GM23338 (cell line): ENCODE measurements around the gene CD300E. TPM values are rescaled to one million over a fixed set of nuclear protein-coding genes. Genes with fewer than 3 reads are reported as not detected.

ENCODE experiments used
- ATAC-seq: fragments of 200-7000 bp; cut with Tn5 transposase; 3 replicates; pipeline ENCODE4 v1.9.1; 2020
- DNase-seq: peaks from one replicate; pipeline ENCODE4 v3.0.0-alpha.2; 2015; ENCODE audit warnings: low spot score
- H2AFZ ChIP-seq: fragments of 200-600 bp; sonication (generic); 2 replicates; pipeline ENCODE4 v1.8.0; 2016; ENCODE audit warnings: antibody characterized with exemption, mild to moderate bottlenecking, moderate library complexity
- H3F3A ChIP-seq: fragments of 200-600 bp; sonication (generic); replicated peaks from 2 replicates; pipeline ENCODE4 v1.8.0; 2017; ENCODE audit warnings: antibody characterized with exemption, mixed run types, low read depth
- H3K27ac ChIP-seq: fragments of 200-600 bp; sonication (generic); 2 replicates; pipeline ENCODE4 v1.6.1; 2016; ENCODE audit warnings: low read depth
- H3K27me3 ChIP-seq: fragments of 200-600 bp; sonication (generic); 2 replicates; pipeline ENCODE4 v1.8.0; 2016; ENCODE audit warnings: mild to moderate bottlenecking, mixed run types, moderate library complexity; ENCODE audit not compliant: insufficient read depth
- H3K36me3 ChIP-seq: fragments of 200-600 bp; sonication (generic); 2 replicates; pipeline ENCODE4 v1.8.0; 2016; ENCODE audit warnings: mild to moderate bottlenecking; ENCODE audit not compliant: insufficient read depth
- H3K4me1 ChIP-seq: fragments of 200-600 bp; sonication (generic); 2 replicates; pipeline ENCODE4 v1.8.0; 2016; ENCODE audit warnings: mild to moderate bottlenecking, moderate library complexity; ENCODE audit not compliant: insufficient read depth
- H3K4me2 ChIP-seq: fragments of 200-600 bp; sonication (generic); 2 replicates; pipeline ENCODE4 v1.7.1; 2017; ENCODE audit warnings: mixed run types
- H3K4me3 ChIP-seq: fragments of 200-600 bp; sonication (generic); 2 replicates; pipeline ENCODE4 v1.6.1; 2016; ENCODE audit warnings: mixed run types
- H3K79me2 ChIP-seq: fragments of 200-600 bp; sonication (generic); replicated peaks from 2 replicates; pipeline ENCODE4 v1.8.0; 2017; ENCODE audit warnings: mild to moderate bottlenecking; ENCODE audit not compliant: insufficient read depth
- H3K9me2 ChIP-seq: fragments of 200-600 bp; sonication (generic); 2 replicates; pipeline ENCODE4 v1.8.0; 2017; ENCODE audit not compliant: insufficient read depth
- H4K20me1 ChIP-seq: fragments of 200-600 bp; sonication (generic); replicated peaks from 2 replicates; pipeline ENCODE4 v1.8.0; 2017; ENCODE audit warnings: mild to moderate bottlenecking; ENCODE audit not compliant: insufficient read depth
- H3K27ac Mint-ChIP-seq: 2 replicates; pipeline ENCODE4 v1.8.0; 2020; ENCODE audit warnings: inconsistent platforms, mild to moderate bottlenecking, moderate library complexity, mixed read lengths
- H3K27me3 Mint-ChIP-seq: 3 replicates; pipeline ENCODE4 v1.8.0; 2022; ENCODE audit warnings: low read depth, mild to moderate bottlenecking, moderate library complexity, mixed read lengths, inconsistent platforms; ENCODE audit not compliant: insufficient read depth, poor library complexity
- H3K36me3 Mint-ChIP-seq: 3 replicates; pipeline ENCODE4 v1.8.0; 2021; ENCODE audit warnings: low read depth, mild to moderate bottlenecking, inconsistent platforms, moderate library complexity, mixed read lengths
- H3K4me1 Mint-ChIP-seq: 3 replicates; pipeline ENCODE4 v1.8.0; 2020; ENCODE audit warnings: mild to moderate bottlenecking, inconsistent platforms, mixed read lengths
- H3K4me3 Mint-ChIP-seq: 3 replicates; pipeline ENCODE4 v1.8.0; 2021; ENCODE audit warnings: moderate library complexity, mild to moderate bottlenecking, inconsistent platforms, mixed read lengths
- H3K9me3 Mint-ChIP-seq: 3 replicates; pipeline ENCODE4 v1.8.0; 2020; ENCODE audit warnings: moderate library complexity, mild to moderate bottlenecking, inconsistent platforms, mixed read lengths
- CREB1 ChIP-seq: fragments of 250-450 bp; sonication (Bioruptor Pico); IDR thresholded peaks from 2 replicates; pipeline ENCODE4 v1.5.0; 2020; ENCODE audit warnings: low read depth, mild to moderate bottlenecking, moderate library complexity
- EZH2 ChIP-seq: fragments of 200-600 bp; sonication (generic); IDR thresholded peaks from one replicate; pipeline ENCODE4 v1.8.0; 2017; ENCODE audit warnings: antibody characterized with exemption, mild to moderate bottlenecking, low read depth; ENCODE audit not compliant: unreplicated experiment
- EZH2phosphoT487 ChIP-seq: fragments of 200-600 bp; sonication (generic); IDR thresholded peaks from one replicate; pipeline ENCODE4 v1.8.1; 2018; ENCODE audit warnings: antibody characterized with exemption; ENCODE audit not compliant: unreplicated experiment
- JUNB ChIP-seq: IDR thresholded peaks from one replicate; pipeline ENCODE4 v1.6.1; 2016; ENCODE audit warnings: antibody characterized with exemption; ENCODE audit not compliant: unreplicated experiment
- NANOG ChIP-seq: IDR thresholded peaks from 2 replicates; pipeline ENCODE4 v1.6.1; 2016; ENCODE audit warnings: antibody characterized with exemption, borderline replicate concordance
- POLR2AphosphoS5 ChIP-seq: IDR thresholded peaks from 2 replicates; pipeline ENCODE4 v1.6.1; 2016; ENCODE audit warnings: antibody characterized with exemption, low read depth
- STAT1 ChIP-seq: IDR thresholded peaks from one replicate; pipeline ENCODE4 v1.6.1; 2016; ENCODE audit warnings: antibody characterized with exemption; ENCODE audit not compliant: unreplicated experiment
- ZNF114 ChIP-seq: fragments of 250-450 bp; sonication (Bioruptor Pico); IDR thresholded peaks from 2 replicates; pipeline ENCODE4 v1.5.0; 2020; ENCODE audit warnings: mild to moderate bottlenecking, moderate library complexity
- ZNF331 ChIP-seq: fragments of 250-450 bp; sonication (Bioruptor Pico); IDR thresholded peaks from 2 replicates; pipeline ENCODE4 v1.5.0; 2020; ENCODE audit warnings: low read depth, mild to moderate bottlenecking, moderate library complexity
- polyA plus RNA-seq: library from polyadenylated mRNA; unstranded; fragments of >200 nt; fragmentation: Nextera tagmentation; extraction: Ambion mirVana; gene quantifications from 2 replicates; pipeline ENCODE4 v1.2.1, GENCODE V29; 2016
- total RNA-seq: library from RNA; depleted of rRNA; stranded (reverse); fragments of >200 nt; shearing (Covaris generic); gene quantifications from 2 replicates; pipeline ENCODE4 v1.2.3, GENCODE V29; 2014
- TF ChIP-seq, protein P1 (sequence below), 2 experiments: fragments of 200-600 bp in 1 of 2; sonication (generic) in 1 of 2; conservative IDR thresholded peaks; 2 replicates each; pipeline versions ENCODE4 v1.5.1 to v1.6.1; 2016 to 2017; ENCODE audit warnings: antibody characterized with exemption in 2 of 2, low read depth in 2 of 2, mild to moderate bottlenecking in 2 of 2, moderate library complexity in 1 of 2
- TF ChIP-seq, protein P2 (sequence below): IDR thresholded peaks from 2 replicates; pipeline ENCODE4 v1.6.1; 2016; ENCODE audit warnings: antibody characterized with exemption
- TF ChIP-seq, protein P3 (sequence below): IDR thresholded peaks from one replicate; pipeline ENCODE4 v1.6.1; 2018; ENCODE audit warnings: antibody characterized with exemption; ENCODE audit not compliant: unreplicated experiment

CD300E gene
- total and polyA plus RNA-seq, 2 experiments from 2014 or later = not detected

DNA sequence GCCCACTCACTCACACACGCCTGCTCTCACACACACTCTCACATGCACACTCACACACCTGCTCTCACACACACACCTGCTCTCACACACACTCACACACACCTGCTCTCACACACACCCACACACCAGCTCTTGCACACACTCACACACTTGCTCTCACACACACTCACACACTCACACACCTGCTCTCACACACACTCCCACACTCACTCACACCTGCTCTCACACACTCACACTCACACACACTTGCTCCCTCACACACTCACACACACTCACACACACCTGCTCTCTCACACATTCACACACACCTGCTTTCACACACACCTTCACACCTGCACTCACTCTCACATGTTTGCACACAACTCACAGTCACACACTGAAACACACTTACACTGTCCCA is 60.2 kb downstream of the CD300E start (continued):
- TF ChIP-seq POLR2AphosphoS5 (no peak), CREB1 (CRISPR knock-in tag) (no peak), ZNF114 (CRISPR knock-in tag) (no peak), JUNB (no peak), STAT1 (no peak), EZH2phosphoT487 (no peak)
- TF ChIP-seq, protein P1, sequence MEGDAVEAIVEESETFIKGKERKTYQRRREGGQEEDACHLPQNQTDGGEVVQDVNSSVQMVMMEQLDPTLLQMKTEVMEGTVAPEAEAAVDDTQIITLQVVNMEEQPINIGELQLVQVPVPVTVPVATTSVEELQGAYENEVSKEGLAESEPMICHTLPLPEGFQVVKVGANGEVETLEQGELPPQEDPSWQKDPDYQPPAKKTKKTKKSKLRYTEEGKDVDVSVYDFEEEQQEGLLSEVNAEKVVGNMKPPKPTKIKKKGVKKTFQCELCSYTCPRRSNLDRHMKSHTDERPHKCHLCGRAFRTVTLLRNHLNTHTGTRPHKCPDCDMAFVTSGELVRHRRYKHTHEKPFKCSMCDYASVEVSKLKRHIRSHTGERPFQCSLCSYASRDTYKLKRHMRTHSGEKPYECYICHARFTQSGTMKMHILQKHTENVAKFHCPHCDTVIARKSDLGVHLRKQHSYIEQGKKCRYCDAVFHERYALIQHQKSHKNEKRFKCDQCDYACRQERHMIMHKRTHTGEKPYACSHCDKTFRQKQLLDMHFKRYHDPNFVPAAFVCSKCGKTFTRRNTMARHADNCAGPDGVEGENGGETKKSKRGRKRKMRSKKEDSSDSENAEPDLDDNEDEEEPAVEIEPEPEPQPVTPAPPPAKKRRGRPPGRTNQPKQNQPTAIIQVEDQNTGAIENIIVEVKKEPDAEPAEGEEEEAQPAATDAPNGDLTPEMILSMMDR (conservative IDR thresholded peaks at IDR 0.05; ENCODE audit: low read depth in 2 of 2) = no peak

DNA sequence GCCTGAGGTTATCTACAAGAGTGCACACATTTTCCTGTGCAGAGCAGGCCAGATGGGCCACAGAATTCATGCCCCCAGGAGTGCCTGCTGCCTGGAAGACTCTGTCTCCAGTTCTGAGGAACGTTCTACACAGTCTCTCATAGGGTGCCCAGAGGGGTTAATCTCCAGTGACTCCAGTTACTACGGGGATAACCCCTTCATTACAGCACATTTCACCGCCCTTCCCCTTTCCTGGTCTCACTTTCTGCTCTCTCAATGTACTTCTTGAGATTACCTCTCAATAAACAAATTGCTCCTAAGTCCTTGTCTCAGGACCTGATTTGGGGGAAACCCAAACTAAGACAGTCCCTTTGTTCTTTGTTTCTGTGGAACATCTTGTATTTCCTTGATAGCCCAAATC is 62.0 kb downstream of the CD300E start:
- Histone ChIP-seq H4K20me1 (no peaks in the 10 kb centered on the region), H3K27me3 (no peaks in the 10 kb centered on the region), H3K9me2 (peaks cover 4% of the 10 kb centered on the region; the same call in 1 of the 2 replicates), H3F3A (no peaks in the 10 kb centered on the region), H3K79me2 (no peaks in the 10 kb centered on the region), H3K36me3 (0 out of 2 replicates have a peak, but pooled peaks cover 3% of the 10 kb centered on the region), H3K27ac (no peak overlapping the region), H3K4me3 (no peak overlapping the region), H3K4me1 (0 out of 2 replicates have a peak, but pooled peaks cover 4% of the 10 kb centered on the region), H2AFZ (no peak overlapping the region), H3K4me2 (no peak overlapping the region)
- no peak for ATAC-seq
- peaks cover 15% of the 10 kb centered on the region for H3K36me3 Mint-ChIP-seq
- peaks cover 11% of the 10 kb centered on the region for H3K27me3 Mint-ChIP-seq
- H3K4me3 Mint-ChIP-seq = no peak overlapping the region
- peaks cover 28% of the 10 kb centered on the region for H3K9me3 Mint-ChIP-seq
- DNase-seq = no peak
- peaks cover 12% of the 10 kb centered on the region; the same call in 2 of the 3 replicates for H3K4me1 Mint-ChIP-seq
- no peak overlapping the region for H3K27ac Mint-ChIP-seq
- TF ChIP-seq JUNB (no peak), POLR2AphosphoS5 (no peak), ZNF331 (no peak), NANOG (no peak), CREB1 (CRISPR knock-in tag) (no peak), ZNF114 (CRISPR knock-in tag) (no peak), STAT1 (no peak), EZH2phosphoT487 (no peak), EZH2 (no peak)
- TF ChIP-seq, protein P2, sequence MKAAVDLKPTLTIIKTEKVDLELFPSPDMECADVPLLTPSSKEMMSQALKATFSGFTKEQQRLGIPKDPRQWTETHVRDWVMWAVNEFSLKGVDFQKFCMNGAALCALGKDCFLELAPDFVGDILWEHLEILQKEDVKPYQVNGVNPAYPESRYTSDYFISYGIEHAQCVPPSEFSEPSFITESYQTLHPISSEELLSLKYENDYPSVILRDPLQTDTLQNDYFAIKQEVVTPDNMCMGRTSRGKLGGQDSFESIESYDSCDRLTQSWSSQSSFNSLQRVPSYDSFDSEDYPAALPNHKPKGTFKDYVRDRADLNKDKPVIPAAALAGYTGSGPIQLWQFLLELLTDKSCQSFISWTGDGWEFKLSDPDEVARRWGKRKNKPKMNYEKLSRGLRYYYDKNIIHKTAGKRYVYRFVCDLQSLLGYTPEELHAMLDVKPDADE = no peak
- TF ChIP-seq, protein P1 (conservative IDR thresholded peaks at IDR 0.05; ENCODE audit: low read depth in 2 of 2) = no peak
- TF ChIP-seq, protein P3, sequence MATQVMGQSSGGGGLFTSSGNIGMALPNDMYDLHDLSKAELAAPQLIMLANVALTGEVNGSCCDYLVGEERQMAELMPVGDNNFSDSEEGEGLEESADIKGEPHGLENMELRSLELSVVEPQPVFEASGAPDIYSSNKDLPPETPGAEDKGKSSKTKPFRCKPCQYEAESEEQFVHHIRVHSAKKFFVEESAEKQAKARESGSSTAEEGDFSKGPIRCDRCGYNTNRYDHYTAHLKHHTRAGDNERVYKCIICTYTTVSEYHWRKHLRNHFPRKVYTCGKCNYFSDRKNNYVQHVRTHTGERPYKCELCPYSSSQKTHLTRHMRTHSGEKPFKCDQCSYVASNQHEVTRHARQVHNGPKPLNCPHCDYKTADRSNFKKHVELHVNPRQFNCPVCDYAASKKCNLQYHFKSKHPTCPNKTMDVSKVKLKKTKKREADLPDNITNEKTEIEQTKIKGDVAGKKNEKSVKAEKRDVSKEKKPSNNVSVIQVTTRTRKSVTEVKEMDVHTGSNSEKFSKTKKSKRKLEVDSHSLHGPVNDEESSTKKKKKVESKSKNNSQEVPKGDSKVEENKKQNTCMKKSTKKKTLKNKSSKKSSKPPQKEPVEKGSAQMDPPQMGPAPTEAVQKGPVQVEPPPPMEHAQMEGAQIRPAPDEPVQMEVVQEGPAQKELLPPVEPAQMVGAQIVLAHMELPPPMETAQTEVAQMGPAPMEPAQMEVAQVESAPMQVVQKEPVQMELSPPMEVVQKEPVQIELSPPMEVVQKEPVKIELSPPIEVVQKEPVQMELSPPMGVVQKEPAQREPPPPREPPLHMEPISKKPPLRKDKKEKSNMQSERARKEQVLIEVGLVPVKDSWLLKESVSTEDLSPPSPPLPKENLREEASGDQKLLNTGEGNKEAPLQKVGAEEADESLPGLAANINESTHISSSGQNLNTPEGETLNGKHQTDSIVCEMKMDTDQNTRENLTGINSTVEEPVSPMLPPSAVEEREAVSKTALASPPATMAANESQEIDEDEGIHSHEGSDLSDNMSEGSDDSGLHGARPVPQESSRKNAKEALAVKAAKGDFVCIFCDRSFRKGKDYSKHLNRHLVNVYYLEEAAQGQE = no peak
